Heart left ventricle (tissue), 16 donors: ENCODE results near the gene UVRAG. TPM values are rescaled to one million over a fixed set of nuclear protein-coding genes. Genes with fewer than 3 reads are reported as not detected.

Source experiments
- ATAC-seq, 4 donors: fragments of 200-7000 bp; cut with Tn5 transposase; one replicate each; pipeline ENCODE4 v1.9.1; 2020 to 2022; ENCODE audit warnings: moderate library complexity in 4 of 4, mild to moderate bottlenecking in 3 of 4, moderate number of reproducible peaks in 1 of 4
- DNase-seq, 5 donors: peaks; one replicate each; pipeline ENCODE4 v3.0.0-alpha.2; 2020
- H3K27ac ChIP-seq, 12 donors: fragments of 200-600 bp; sonication (generic) in 4 of 12; one replicate each; pipeline versions ENCODE4 v1.5.0 to v1.8.0; 2016 to 2022; ENCODE audit warnings: mild to moderate bottlenecking in 2 of 12
- H3K27me3 ChIP-seq, 9 donors: fragments of 200-600 bp; sonication (generic) in 2 of 9; one replicate each; pipeline versions ENCODE4 v1.5.1 to v1.8.0; 2016 to 2022; ENCODE audit warnings: mild to moderate bottlenecking in 3 of 9
- H3K36me3 ChIP-seq, 9 donors: fragments of 200-600 bp; sonication (generic) in 2 of 9; one replicate each; pipeline versions ENCODE4 v1.5.0 to v1.8.0; 2018 to 2022; ENCODE audit warnings: mild to moderate bottlenecking in 2 of 9
- H3K4me1 ChIP-seq, 12 donors: fragments of 200-600 bp; sonication (generic) in 4 of 12; one replicate each; pipeline versions ENCODE4 v1.5.0 to v1.8.0; 2016 to 2022; ENCODE audit warnings: mild to moderate bottlenecking in 3 of 12
- H3K4me3 ChIP-seq, 12 donors: fragments of 200-600 bp; sonication (generic) in 4 of 12; one replicate each; pipeline versions ENCODE4 v1.5.0 to v1.8.0; 2017 to 2022; ENCODE audit warnings: mild to moderate bottlenecking in 9 of 12, moderate library complexity in 4 of 12
- H3K9me3 ChIP-seq, 12 donors: fragments of 200-600 bp; sonication (generic) in 4 of 12; one replicate each; pipeline versions ENCODE4 v1.5.0 to v1.8.0; 2016 to 2022; ENCODE audit warnings: mild to moderate bottlenecking in 1 of 12
- POLR2A ChIP-seq, 2 donors: fragments of 450-650 bp; IDR thresholded peaks; one replicate each; pipeline ENCODE4 v1.6.1; 2017; ENCODE audit warnings: antibody characterized with exemption in 2 of 2, mild to moderate bottlenecking in 2 of 2, moderate library complexity in 2 of 2
- WGBS, 4 donors: extraction: QIAGEN DNeasy Blood & Tissue Kit in 2 of 4; methylation state at CpG; one replicate each; pipeline versions ENCODE4 v1.1.5 to v1.1.7; 2013 to 2018; 5-methylcytosine and 5-hydroxymethylcytosine counted together
- intact Hi-C, 10 donors: fragments of 100-400 bp; cut with DNase I; formaldehyde crosslinking; loops; one replicate each; pipeline versions ENCODE4 v1.11.1 to v1.14.2; 2022
- polyA plus RNA-seq, 2 donors: library from polyadenylated mRNA; stranded (reverse); fragments of 200-250 nt; gene quantifications; one replicate each; pipeline ENCODE4 v1.2.3, GENCODE V29; 2013
- total RNA-seq, 9 donors: library from RNA; depleted of rRNA in 2 of 9; stranded (reverse); fragments of >200 nt in 2 of 9; fragmentation: NEBNext Ultra II Directional in 3 of 9; extraction: Animal tissue kit (Norgen Biotek cat#: 25700) in 3 of 9; gene quantifications; one replicate each; pipeline versions ENCODE4 v1.1.0 to v1.2.4, GENCODE V29; 2016 to 2023
- TF ChIP-seq, protein P1 (sequence below), 12 donors: fragments of 200-600 bp; sonication (generic) in 4 of 12; IDR thresholded peaks; one replicate each; pipeline versions ENCODE4 v1.5.0 to v1.8.0; 2018 to 2022; ENCODE audit warnings: antibody characterized with exemption in 12 of 12, mild to moderate bottlenecking in 5 of 12
- donor health status: ischemic (EF 13 %, LVEDD 7.1; RV severe dilation, severe dysfunction).
- donor health status: healthy with polysubstance abuse.
- donor health status: DM: no; HTN: yes; CAD: no.
- donor health status: DM: no; HTN: no; CAD: no.
- donor health status: ischemic (EF 25% LVEDD 6.9; RV normal size, moderate dysfunction).
- donor health status: ischemic (EF 25% LVEDD 5.7; RV mildly dilated, moderate dysfunction).
- donor health status: healthy.
- donor health status: DM: yes; HTN: yes; CAD: no.
- donor health status: ischemic (EF 35%, LVEDD 5.7; RV mildly dilated, moderate dysfunction).
- donor health status: nonischemic (EF 11% LVEDD 7.7; RV severe dilation, severe dysfunction).
- donor health status: DM: yes; HTN: yes; CAD: no.
- donor health status: PGD.
- donor health status: ischemic (EF 29% LVEDD 5.4; RV normal size, mild dysfunction).
- donor health status: nonischemic (EF 23%, LVEDD 6.1; RV moderate dilation, normal function).

Gene UVRAG
- total and polyA plus RNA-seq, 11 donors = 4.5 to 22.6 (median 15.0) TPM

DNA sequence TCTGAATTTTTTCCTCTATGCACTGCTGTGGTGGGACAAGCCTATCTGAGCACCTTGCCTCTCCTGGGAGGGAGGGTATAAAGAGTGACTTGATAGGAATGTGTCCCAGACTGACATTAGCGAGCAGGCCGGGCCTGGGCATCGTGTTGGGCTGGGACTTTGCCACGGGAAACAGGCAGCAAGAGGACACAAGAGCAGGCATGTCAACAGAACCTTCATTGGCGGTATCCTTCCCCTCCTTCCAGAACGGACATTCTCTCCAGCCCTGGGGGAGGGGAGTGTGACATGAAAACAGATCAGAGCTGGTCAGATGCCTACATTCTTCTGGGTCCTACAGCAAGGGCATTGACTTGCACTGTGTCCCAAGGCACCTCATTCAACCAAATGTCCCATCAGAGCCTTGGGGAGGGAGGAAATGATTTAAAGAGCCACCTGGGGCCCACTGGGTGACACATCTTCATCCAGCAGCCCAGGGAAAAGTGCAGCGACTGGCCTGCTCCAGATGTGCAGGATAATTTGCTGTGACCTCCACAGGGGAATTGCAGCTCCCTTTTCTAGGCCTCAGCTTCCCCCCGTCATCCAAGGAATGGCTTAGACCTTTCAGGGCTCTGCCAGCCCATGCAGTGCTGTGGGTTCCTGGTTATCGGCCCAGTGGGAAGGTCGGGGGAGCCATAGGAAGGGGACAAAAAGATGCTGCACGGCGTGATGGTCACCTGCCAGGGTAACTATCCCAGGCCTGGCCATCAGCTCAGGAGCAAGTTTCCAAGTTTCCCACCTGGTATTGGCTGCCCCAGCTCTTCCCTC, 21.8 kb upstream of the UVRAG start:
- intact Hi-C loops = no loop called here
- no peak overlapping the region for H3K4me3 ChIP-seq
- H3K36me3 ChIP-seq = no peaks in the 10 kb centered on the region
- H3K27ac ChIP-seq = peak overlapping the region in 8 of 12 donors; percentile 3 to 66 (median 44)
- no peak for TF ChIP-seq POLR2A (IDR thresholded peaks at IDR 0.05)
- TF ChIP-seq, protein P1, sequence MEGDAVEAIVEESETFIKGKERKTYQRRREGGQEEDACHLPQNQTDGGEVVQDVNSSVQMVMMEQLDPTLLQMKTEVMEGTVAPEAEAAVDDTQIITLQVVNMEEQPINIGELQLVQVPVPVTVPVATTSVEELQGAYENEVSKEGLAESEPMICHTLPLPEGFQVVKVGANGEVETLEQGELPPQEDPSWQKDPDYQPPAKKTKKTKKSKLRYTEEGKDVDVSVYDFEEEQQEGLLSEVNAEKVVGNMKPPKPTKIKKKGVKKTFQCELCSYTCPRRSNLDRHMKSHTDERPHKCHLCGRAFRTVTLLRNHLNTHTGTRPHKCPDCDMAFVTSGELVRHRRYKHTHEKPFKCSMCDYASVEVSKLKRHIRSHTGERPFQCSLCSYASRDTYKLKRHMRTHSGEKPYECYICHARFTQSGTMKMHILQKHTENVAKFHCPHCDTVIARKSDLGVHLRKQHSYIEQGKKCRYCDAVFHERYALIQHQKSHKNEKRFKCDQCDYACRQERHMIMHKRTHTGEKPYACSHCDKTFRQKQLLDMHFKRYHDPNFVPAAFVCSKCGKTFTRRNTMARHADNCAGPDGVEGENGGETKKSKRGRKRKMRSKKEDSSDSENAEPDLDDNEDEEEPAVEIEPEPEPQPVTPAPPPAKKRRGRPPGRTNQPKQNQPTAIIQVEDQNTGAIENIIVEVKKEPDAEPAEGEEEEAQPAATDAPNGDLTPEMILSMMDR (IDR thresholded peaks at IDR 0.05) = no peak
- DNase-seq (peak in 3 of 5 donors; percentile 24 to 76 (median 50)), ATAC-seq (peak; percentile 45 to 83 (median 70))
- H3K4me1 ChIP-seq = peaks cover 0 to 26% (median 4%) of the 10 kb centered on the region in 12 donors
- no peaks in the 10 kb centered on the region for H3K27me3 ChIP-seq
- no peaks in the 10 kb centered on the region for H3K9me3 ChIP-seq
- 55 to 62% (median 58%) methylated on average over 12 of the region's 12 CpGs for WGBS, 4 donors

DNA sequence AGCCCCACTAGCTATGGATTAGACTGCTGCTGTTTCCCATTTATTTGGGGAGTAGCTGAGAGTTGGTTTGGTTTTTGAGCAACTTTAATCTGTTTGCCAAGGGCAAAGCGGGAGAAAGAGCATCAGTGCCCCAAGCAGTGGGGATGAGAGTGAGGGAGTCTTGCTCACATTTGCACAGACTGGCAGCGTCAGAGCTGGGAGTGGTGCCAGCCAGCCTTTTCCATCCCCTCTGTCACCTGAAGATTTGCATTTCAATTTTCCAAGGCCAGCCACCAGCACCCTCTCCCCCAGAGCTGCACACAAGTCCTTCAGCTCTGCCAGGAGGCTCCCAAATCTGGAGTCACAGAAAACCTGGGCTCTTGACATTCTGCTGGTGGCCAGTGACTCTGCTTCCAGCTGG, 21.0 kb upstream of the UVRAG start:
- Histone ChIP-seq H3K9me3 (no peaks in the 10 kb centered on the region), H3K36me3 (no peaks in the 10 kb centered on the region), H3K4me1 (peaks cover 0 to 26% (median 4%) of the 10 kb centered on the region in 12 donors), H3K27ac (peak overlapping the region in 5 of 12 donors; percentile 16 to 66 (median 39)), H3K27me3 (no peaks in the 10 kb centered on the region), H3K4me3 (no peak overlapping the region)
- DNase-seq (peak in 2 of 5 donors; percentile 37 to 51), ATAC-seq (peak in 3 of 4 donors; percentile 6 to 23 (median 8))
- intact Hi-C loops = no loop called here
- 58 to 70% (median 64%) methylated on average over 2 of the region's 2 CpGs for WGBS, 4 donors
- TF ChIP-seq POLR2A (IDR thresholded peaks at IDR 0.05) = no peak
- TF ChIP-seq, protein P1 (IDR thresholded peaks at IDR 0.05) = no peak

DNA sequence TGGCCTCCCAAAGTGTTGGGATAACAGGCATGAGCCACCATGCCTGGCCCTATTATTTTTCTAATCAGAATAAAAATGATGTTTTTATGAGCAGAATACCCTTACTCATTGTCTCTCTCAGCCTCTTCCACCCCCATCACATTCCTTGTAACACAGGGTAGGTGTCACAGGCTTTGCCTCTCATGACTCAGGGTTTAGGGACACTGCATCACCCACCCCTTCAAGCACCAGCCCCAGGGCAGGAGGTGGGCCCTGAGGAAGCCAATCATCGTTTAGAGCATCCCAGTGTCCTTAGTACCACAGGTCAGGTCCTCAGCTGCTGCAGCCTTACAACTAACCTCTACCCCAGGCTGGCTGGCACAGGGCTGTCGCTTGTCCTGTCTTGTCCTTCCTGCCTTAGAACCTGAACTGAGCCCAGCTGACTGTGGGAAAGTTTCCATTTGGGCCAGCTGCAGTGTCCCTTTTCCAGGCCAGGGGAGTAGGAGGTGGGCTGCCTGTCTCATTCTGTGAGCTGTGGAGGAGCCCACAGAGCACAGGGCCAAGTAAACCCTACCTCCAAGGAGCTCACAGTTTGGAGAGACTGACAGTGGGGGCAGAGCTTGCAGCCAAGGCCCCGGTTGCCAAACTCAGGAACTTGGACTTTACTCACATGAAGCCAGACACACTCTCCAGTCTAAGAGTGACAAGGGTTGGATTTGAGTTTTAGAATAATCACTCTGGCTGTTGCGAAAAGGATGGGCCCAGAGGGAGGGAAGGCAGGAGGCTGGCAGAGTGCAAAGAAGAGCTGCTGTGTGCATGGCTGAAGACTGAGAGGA, 19.5 kb upstream of the UVRAG start:
- WGBS, 4 donors = 60 to 77% (median 67%) methylated on average over 4 of the region's 4 CpGs
- Histone ChIP-seq H3K27me3 (no peaks in the 10 kb centered on the region), H3K27ac (no peak overlapping the region), H3K9me3 (no peaks in the 10 kb centered on the region), H3K36me3 (no peaks in the 10 kb centered on the region), H3K4me3 (no peak overlapping the region), H3K4me1 (peaks cover 0 to 26% (median 4%) of the 10 kb centered on the region in 12 donors)
- intact Hi-C loops = no loop called here
- peak in 1 of 4 donors; percentile 8 for ATAC-seq
- TF ChIP-seq POLR2A (IDR thresholded peaks at IDR 0.05) = no peak
- TF ChIP-seq, protein P1 (IDR thresholded peaks at IDR 0.05) = no peak
- no peak for DNase-seq

DNA sequence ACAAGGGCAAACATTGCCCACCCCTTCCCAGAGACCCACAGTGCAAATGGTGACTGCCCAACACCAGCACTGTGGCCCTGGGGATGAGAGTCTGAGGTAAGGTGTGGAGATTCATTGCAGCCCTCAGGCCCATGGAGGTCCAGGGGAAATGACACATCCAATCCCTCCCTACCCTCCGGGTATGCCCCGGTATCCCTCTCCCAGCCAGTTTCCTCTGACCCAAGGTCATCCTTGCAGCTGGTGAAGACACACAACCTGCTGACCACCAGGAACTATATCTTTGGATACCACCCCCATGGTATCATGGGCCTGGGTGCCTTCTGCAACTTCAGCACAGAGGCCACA, 18.9 kb upstream of the UVRAG start:
- no peak for TF ChIP-seq POLR2A (IDR thresholded peaks at IDR 0.05)
- TF ChIP-seq, protein P1 (IDR thresholded peaks at IDR 0.05) = no peak
- no peak for ATAC-seq
- DNase-seq = no peak
- H3K27me3 ChIP-seq = no peaks in the 10 kb centered on the region
- no peak overlapping the region for H3K27ac ChIP-seq
- intact Hi-C loops = no loop called here
- H3K4me1 ChIP-seq = peaks cover 0 to 26% (median 6%) of the 10 kb centered on the region in 12 donors
- no peaks in the 10 kb centered on the region for H3K9me3 ChIP-seq
- H3K36me3 ChIP-seq = no peaks in the 10 kb centered on the region
- no peak overlapping the region for H3K4me3 ChIP-seq
- WGBS, 4 donors = 61 to 84% (median 67%) methylated on average over 2 of the region's 2 CpGs; no CpG with 5 or more reads in 1 of the 4 donors
